Erythroblast (primary cell): ENCODE measurements around the gene CHIC1.
"Not testable (repeated sequence)": the region's sequence is repeated elsewhere in the genome, so short reads cannot be mapped to it uniquely, and the experiment has no call there.

ENCODE experiments used
- DNase-seq, 2 experiments: peaks; one replicate each; lab custom pipeline; 2025; lab: John Stamatoyannopoulos, UW
- GATA1 ChIP-seq: IDR thresholded peaks from 2 replicates; pipeline ENCODE4 v1.6.1; 2011; ENCODE audit warnings: low read depth, mild to moderate bottlenecking, control low read depth, low read length, moderate library complexity
- POLR2A ChIP-seq: IDR thresholded peaks from 2 replicates; pipeline ENCODE4 v1.6.1; 2011; ENCODE audit warnings: mild to moderate bottlenecking, low read length

Gene CHIC1

GRCh38 chrX:73562984-73563737, at the start of gene CHIC1:
Gene CHIC1 (plus strand): TSS chrX:73563197. CDS start chrX:73563285, 88 bp downstream.
- TF ChIP-seq POLR2A (no peak), GATA1 (no peak)
- DNase-seq = peak; percentile 79

- DNase-seq = not testable (repeated sequence)
These were observed 40.2 kb upstream of the CHIC1 start for GRCh38 chrX:73522823-73523222.

- TF ChIP-seq POLR2A (no peak), GATA1 (no peak)
- no peak for DNase-seq
These were observed 38.1 kb upstream of the CHIC1 start for GRCh38 chrX:73524906-73525305.

- TF ChIP-seq POLR2A (no peak), GATA1 (no peak)
- no peak for DNase-seq
These were observed 36.9 kb upstream of the CHIC1 start for GRCh38 chrX:73525928-73526690.

- not testable (repeated sequence) for DNase-seq
These were observed 31.3 kb upstream of the CHIC1 start for GRCh38 chrX:73531655-73532054.

- DNase-seq = no peak
- no peak for TF ChIP-seq GATA1
- TF ChIP-seq POLR2A = no peak
These were observed 6.8 kb upstream of the CHIC1 start for GRCh38 chrX:73556159-73556558.

GRCh38 chrX:73561801-73562200, 1.2 kb upstream of the CHIC1 start:
- no peak for DNase-seq
- TF ChIP-seq GATA1 (no peak), POLR2A (no peak)

- no peak for TF ChIP-seq POLR2A
- TF ChIP-seq GATA1 = no peak
- DNase-seq = peak; percentile 12 to 38
These were observed 539 bp upstream of the CHIC1 start for GRCh38 chrX:73562458-73562857.

GRCh38 chrX:73563738-73564068, 706 bp downstream of the CHIC1 start:
- TF ChIP-seq POLR2A = no peak
- TF ChIP-seq GATA1 = no peak
- DNase-seq = peak in 1 of 2 experiments; percentile 19

GRCh38 chrX:73577361-73577760, 14.4 kb downstream of the CHIC1 start:
- DNase-seq = no peak
- no peak for TF ChIP-seq GATA1
- no peak for TF ChIP-seq POLR2A

- TF ChIP-seq GATA1 (no peak), POLR2A (no peak)
- DNase-seq = no peak
These were observed 18.1 kb downstream of the CHIC1 start for GRCh38 chrX:73581002-73581628.

- DNase-seq = not testable (repeated sequence)
These were observed 34.8 kb downstream of the CHIC1 start for GRCh38 chrX:73597758-73598157.

GRCh38 chrX:73615022-73615421, 52.0 kb downstream of the CHIC1 start:
- no peak for TF ChIP-seq POLR2A
- no peak for TF ChIP-seq GATA1
- no peak for DNase-seq

GRCh38 chrX:73641669-73642068, 78.7 kb downstream of the CHIC1 start:
- not testable (repeated sequence) for DNase-seq

- no peak for DNase-seq
- no peak for TF ChIP-seq POLR2A
- no peak for TF ChIP-seq GATA1
These were observed 84.2 kb downstream of the CHIC1 start for GRCh38 chrX:73647212-73647611.
